GM12872 (cell line): Measurements from ENCODE around the gene DAB1.

ENCODE experiments used
- CTCF ChIP-seq: IDR thresholded peaks from 3 replicates; pipeline ENCODE4 v1.5.1; 2011; ENCODE audit warnings: low read depth, mild to moderate bottlenecking, low read length, moderate library complexity; ENCODE audit not compliant: insufficient read depth

The DAB1 gene

GRCh38 chr1:57278558-57278957 lies 145.3 kb downstream of the DAB1 start:
- TF ChIP-seq CTCF, result no peak

GRCh38 chr1:57277681-57278080 lies 146.2 kb downstream of the DAB1 start:
- no peak for TF ChIP-seq CTCF

- TF ChIP-seq CTCF, result no peak
Measured at GRCh38 chr1:57276918-57277317, 146.9 kb downstream of the DAB1 start.

GRCh38 chr1:57272601-57273000 lies 151.3 kb downstream of the DAB1 start:
- no peak for TF ChIP-seq CTCF

- TF ChIP-seq CTCF, result no peak
Measured at GRCh38 chr1:57272150-57272549, 151.7 kb downstream of the DAB1 start.

GRCh38 chr1:57270927-57271698 lies 152.7 kb downstream of the DAB1 start:
- no peak for TF ChIP-seq CTCF

- TF ChIP-seq CTCF, result no peak
Measured at GRCh38 chr1:57269630-57270225, 154.1 kb downstream of the DAB1 start.
